Measurements from ENCODE around the gene ALG6. TPM values are rescaled to one million over a fixed set of nuclear protein-coding genes. Genes with fewer than 3 reads are reported as not detected.

ALG6 gene
- 10 to 100 TPM; 21.7 to 23.8 TPM for total RNA-seq

DNA sequence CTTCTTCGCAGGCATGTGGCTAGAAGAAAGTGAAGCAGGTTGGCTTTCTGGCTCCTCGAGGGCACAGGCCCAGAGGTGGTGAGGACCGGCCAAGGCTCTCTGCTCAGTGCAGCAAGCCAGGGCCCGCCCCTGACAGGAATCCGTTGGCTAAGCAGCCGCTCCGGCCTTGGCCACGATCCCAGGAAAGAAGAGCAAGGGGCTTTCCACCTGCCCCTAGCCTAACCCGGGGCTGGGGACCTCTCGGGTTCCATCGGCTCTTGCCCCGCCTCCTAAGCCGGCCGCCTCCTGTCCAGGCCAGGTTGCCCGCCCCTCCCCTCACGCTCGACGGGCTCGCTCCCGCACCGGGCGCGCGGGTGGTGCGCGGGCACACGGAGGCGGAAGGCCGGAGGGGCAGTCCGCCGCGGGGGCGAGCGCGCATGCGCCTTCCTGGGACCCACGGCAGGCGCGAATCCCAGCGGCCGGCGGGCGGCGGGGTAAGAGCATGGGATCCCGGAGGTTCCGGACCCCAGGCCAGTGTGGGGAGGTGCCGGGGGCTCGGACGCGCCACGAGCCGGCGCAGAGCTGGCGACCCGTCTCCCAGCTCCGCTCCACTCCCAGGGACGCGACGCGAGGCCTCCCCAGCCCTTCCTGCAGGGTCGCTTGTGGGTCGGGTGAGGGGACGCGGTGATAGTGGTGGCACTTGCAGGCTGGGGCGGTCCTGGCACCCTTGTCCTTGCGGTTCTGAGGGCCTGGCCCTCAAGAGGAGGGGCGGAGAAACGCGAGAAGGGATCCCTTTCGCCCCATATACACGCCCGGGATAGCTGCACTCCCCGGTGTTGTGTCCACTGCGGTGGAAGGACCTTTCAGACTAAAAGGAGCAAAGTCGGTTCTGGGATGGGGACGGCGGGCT is at the start of gene ALG6:
Gene ALG6, plus strand, starts transcription at position 413 of the 889 bp plus-strand sequence. CDS start 3,351 bp downstream, outside the sequence.
- CTCF ChIA-PET = no interaction called here
- Mint-ChIP-seq H3K4me1 (peaks cover 20% of the 10 kb centered on the region), H3K27me3 (peaks cover 16% of the 10 kb centered on the region), H3K9me3 (no peaks in the 10 kb centered on the region), H3K36me3 (ENCODE audit: low read depth) (peaks cover 16% of the 10 kb centered on the region), H3K4me3 (peak within 1 kb of the TSS; percentile 85), H3K27ac (peak within 1 kb of the TSS; percentile 74)
- peak; percentile 93 for DNase-seq
- POLR2A ChIA-PET = interaction anchor here (1.0 to 1.4 kb wide), 3 partner anchors 41 to 226 kb away, joined by 3 to 9 read pairs (median 5); partner anchors contain the start of genes EFCAB7, ITGB3BP and PGM1

DNA sequence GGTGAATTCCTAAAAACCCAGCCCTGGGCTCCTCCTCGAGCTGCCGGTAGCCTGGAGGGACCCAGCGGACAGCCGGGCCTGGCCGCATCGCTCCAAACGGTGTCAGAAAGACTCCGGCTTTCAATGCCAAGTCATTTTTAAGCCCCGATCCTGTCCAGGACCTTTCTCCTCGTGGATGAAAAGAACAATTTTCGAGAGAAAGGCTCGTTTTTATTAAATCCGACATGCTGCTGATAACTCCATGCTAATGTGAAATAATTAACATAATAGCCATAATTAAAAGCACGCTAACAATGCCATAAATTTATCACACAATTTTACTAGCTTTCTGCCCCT is 49.6 kb upstream of the ALG6 start:
- peak overlapping the region; percentile 61 for H3K4me3 Mint-ChIP-seq
- CTCF ChIA-PET = interaction anchor here (1.1 to 2.5 kb wide), 3 partner anchors 9 to 16 kb away, joined by 4 to 15 read pairs (median 5); no protein-coding TSS in a partner anchor

DNA sequence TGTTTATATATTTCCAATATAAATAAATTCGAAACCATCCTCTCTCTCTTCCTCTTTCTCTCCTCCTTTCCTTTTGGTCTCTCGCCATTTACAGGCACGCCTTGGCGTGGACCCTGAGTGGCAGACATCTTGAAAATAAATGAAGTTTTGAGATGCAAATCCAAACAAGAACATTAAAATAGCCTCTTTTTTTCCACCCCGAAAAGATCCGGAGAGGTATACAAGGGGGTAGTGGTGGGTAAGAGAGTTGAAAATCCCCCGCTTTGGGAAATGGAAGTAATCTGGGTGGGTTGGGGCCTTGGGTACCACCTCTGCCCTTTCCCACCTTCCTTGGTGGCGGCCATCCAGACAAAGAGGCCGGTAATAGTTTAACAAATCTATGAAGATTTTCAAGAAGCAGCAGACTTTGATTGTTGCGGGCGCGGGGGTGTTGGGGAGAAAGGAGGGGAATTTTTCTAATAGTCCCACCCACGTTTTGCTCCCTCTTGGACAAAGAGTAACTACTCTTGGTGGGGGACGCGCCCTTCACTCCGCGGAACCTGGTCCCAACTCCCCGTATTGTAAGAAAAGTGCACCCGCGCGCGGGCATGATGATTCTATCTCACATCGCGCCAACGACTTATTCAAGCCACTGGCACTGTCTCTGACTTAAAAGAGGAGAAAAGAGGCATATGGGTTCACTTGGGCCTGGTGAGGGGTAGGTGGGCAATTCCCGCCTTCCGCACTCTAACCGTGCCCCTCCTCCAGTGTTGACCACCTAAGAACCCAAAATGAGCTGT is 49.0 kb upstream of the ALG6 start:
- Mint-ChIP-seq H3K4me3 (peak overlapping the region; percentile 61), H3K36me3 (ENCODE audit: low read depth) (peaks cover 25% of the 10 kb centered on the region), H3K27ac (peak overlapping the region; percentile 11), H3K4me1 (peaks cover 44% of the 10 kb centered on the region), H3K9me3 (peaks cover 8% of the 10 kb centered on the region), H3K27me3 (peaks cover 69% of the 10 kb centered on the region)
- POLR2A ChIA-PET = interaction anchor here (0.9 to 2.3 kb wide), 2 partner anchors 9 to 11 kb away, joined by 3 to 12 read pairs; no protein-coding TSS in a partner anchor
- CTCF ChIA-PET = interaction anchor here (1.6 to 2.5 kb wide), 3 partner anchors 8 to 16 kb away, joined by 4 to 15 read pairs (median 5); no protein-coding TSS in a partner anchor
- no peak for DNase-seq

More for the DNA sequence above, 49.6 kb upstream of the ALG6 start:
- H3K27me3 Mint-ChIP-seq = peaks cover 68% of the 10 kb centered on the region
- no peak overlapping the region for H3K27ac Mint-ChIP-seq
- H3K36me3 Mint-ChIP-seq (ENCODE audit: low read depth) = peaks cover 25% of the 10 kb centered on the region
- H3K9me3 Mint-ChIP-seq = peaks cover 8% of the 10 kb centered on the region
- H3K4me1 Mint-ChIP-seq = peaks cover 43% of the 10 kb centered on the region
- DNase-seq = no peak
- POLR2A ChIA-PET = interaction anchor here (0.9 kb wide), 1 partner anchor 9 kb away, joined by 3 read pairs; no protein-coding TSS in a partner anchor

DNA sequence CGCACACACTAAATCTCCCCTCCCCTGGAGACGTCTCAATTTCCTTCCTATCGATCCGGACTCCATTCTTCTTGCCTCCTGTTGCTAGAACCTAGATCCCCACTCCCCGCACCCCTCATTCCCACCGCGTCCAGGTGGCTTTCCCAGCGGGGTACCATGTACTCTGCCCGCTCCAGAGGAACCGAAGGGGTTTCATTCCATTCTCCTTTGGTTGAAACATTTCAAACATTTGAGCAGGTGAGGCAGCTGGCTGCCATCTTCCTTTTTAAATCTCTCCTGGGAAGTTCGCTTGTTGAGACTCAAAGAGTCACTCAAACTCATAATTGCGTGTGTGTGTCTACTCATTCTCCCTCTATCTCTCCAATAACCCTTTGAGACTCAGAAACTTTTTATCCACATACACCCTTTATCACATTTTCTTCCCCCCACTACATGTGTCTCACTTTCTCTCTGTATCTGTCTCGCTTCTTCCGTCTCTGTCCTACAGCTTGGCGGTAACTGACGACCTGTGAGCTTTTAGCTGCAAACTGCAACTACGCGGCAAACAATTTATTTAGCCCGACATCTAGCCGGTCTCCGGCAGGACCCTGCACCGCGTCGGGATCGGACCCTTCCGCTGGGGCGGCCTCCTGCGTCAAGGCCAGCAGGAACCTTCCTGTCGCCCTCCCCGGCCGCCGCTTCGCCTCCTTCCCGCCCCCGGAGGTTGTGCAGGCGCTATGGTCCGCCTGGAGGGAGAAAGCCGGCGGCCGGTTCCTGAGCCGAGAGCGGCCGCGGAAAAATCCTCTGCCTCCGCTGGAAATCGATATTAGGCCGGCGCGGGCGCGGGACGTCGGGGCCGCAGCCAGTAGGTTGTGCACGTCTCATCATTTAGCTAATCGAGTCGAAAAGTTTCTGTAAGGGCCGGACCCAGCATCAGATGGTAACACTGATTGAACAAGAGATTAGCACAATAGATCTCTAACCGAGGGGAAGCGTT is 48.1 kb upstream of the ALG6 start:
- H3K4me1 Mint-ChIP-seq = peaks cover 46% of the 10 kb centered on the region
- H3K27ac Mint-ChIP-seq = peak overlapping the region; percentile 40
- H3K36me3 Mint-ChIP-seq (ENCODE audit: low read depth) = peaks cover 25% of the 10 kb centered on the region
- ChIA-PET POLR2A (interaction anchor here (2.3 kb wide), 1 partner anchor 10 kb away, joined by 12 read pairs; no protein-coding TSS in a partner anchor), CTCF (interaction anchor here (0.5 to 1.7 kb wide), 3 partner anchors 8 to 32 kb away, joined by 3 to 12 read pairs (median 4); no protein-coding TSS in a partner anchor)
- H3K4me3 Mint-ChIP-seq = peak overlapping the region; percentile 2
- peaks cover 66% of the 10 kb centered on the region for H3K27me3 Mint-ChIP-seq
- DNase-seq = no peak
- H3K9me3 Mint-ChIP-seq = peaks cover 8% of the 10 kb centered on the region

DNA sequence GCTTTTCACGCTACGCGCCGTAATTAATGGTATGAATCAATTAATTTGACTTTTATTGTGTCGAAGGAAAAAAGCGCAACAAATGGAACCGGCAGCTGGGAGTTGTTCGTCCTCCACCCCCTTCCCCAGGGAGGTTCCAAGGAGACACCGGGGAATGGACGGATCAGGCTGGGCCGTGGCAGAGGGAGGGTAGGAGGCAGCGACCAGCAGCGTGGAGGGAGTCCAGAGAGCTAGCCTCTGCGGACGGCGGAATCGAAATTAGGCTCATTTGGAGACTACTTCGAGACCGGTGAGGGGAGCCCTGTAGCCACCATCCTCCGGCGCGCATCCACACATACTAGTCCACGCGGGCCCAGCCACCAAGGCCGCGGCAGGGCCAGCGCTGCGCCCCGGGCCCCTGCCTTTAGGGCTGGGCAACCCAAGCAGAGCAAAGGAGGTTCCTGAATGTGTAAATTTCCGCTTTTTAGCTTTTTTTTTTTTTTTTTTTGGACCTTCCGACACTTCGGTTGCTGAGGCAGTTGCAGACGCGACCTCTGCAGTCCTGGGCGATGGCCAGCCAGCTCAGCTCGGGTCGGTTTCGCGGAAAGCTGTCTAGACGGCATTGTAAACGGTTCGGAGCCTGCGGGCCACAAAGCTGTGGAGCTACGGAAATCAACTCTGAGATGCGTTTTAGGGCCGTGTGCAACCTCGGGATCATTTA is 47.3 kb upstream of the ALG6 start:
- H3K36me3 Mint-ChIP-seq (ENCODE audit: low read depth) = peaks cover 27% of the 10 kb centered on the region
- no peak for DNase-seq
- ChIA-PET CTCF (interaction anchor here (0.5 to 1.7 kb wide), 3 partner anchors 7 to 31 kb away, joined by 3 to 12 read pairs (median 4); no protein-coding TSS in a partner anchor), POLR2A (interaction anchor here (2.3 kb wide), 1 partner anchor 9 kb away, joined by 12 read pairs; no protein-coding TSS in a partner anchor)
- H3K27me3 Mint-ChIP-seq = peaks cover 70% of the 10 kb centered on the region
- peaks cover 8% of the 10 kb centered on the region for H3K9me3 Mint-ChIP-seq
- peaks cover 52% of the 10 kb centered on the region for H3K4me1 Mint-ChIP-seq
- peak overlapping the region; percentile 40 for H3K27ac Mint-ChIP-seq
- no peak overlapping the region for H3K4me3 Mint-ChIP-seq

DNA sequence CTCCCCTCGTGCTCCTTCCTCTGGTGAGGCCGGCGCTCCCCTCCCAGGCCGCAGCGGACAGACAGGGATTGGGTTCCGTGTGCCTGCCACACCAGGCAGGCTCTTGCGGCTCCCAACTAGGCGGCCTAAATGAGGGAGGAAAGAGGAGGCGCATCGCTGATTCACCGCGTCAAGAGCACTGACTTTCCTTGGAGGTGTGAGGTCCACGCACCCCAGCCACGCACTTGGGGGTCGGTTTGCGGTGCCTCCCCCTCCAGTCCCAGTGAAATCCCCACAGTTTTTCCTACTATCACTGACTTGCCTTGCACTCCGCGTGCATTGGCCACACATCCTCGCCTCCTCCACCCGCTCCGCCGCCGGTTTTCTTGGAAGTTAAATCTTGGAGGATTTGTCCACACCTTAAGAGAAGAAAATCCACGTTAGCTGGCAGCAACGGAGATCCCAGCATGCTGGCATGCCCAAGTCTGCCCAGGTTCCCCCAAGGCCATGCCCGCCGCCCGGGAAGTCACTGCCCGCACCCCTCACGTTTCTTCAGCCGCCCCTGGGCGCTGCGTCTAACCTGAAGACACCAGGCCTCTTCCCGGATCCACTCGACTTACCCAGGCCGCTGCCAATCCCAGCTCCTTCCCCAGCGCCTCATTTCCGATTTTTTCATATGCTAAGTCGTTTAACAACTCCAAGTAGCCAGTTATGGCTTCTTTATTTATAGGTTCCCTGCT is 46.2 kb upstream of the ALG6 start:
- Mint-ChIP-seq H3K4me1 (peaks cover 51% of the 10 kb centered on the region), H3K9me3 (peaks cover 8% of the 10 kb centered on the region), H3K36me3 (ENCODE audit: low read depth) (peaks cover 29% of the 10 kb centered on the region), H3K4me3 (peak overlapping the region; percentile 73), H3K27ac (peak overlapping the region; percentile 55), H3K27me3 (peaks cover 70% of the 10 kb centered on the region)
- ChIA-PET POLR2A (no interaction called here), CTCF (no interaction called here)
- DNase-seq = no peak

DNA sequence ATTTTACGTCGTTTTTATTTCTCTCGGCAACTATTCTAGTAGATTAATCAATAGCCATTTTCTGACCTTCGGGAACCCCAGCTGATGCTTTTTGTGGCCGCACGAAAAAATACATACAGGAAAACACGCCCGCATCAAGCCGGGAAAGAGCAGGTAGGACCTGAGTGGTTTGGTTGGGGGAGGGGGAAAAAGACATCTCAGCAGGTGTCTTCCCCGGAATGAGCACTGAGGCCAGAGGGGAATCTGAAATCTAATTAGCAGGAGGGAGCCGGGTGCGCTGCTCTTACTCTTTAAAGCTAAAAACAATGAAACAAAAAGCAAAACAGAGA is 45.7 kb upstream of the ALG6 start:
- peaks cover 31% of the 10 kb centered on the region for H3K36me3 Mint-ChIP-seq (ENCODE audit: low read depth)
- peak overlapping the region; percentile 73 for H3K4me3 Mint-ChIP-seq
- H3K9me3 Mint-ChIP-seq = peaks cover 8% of the 10 kb centered on the region
- DNase-seq = no peak
- ChIA-PET CTCF (no interaction called here), POLR2A (no interaction called here)
- H3K27ac Mint-ChIP-seq = peak overlapping the region; percentile 55
- peaks cover 54% of the 10 kb centered on the region for H3K4me1 Mint-ChIP-seq
- H3K27me3 Mint-ChIP-seq = peaks cover 71% of the 10 kb centered on the region

DNA sequence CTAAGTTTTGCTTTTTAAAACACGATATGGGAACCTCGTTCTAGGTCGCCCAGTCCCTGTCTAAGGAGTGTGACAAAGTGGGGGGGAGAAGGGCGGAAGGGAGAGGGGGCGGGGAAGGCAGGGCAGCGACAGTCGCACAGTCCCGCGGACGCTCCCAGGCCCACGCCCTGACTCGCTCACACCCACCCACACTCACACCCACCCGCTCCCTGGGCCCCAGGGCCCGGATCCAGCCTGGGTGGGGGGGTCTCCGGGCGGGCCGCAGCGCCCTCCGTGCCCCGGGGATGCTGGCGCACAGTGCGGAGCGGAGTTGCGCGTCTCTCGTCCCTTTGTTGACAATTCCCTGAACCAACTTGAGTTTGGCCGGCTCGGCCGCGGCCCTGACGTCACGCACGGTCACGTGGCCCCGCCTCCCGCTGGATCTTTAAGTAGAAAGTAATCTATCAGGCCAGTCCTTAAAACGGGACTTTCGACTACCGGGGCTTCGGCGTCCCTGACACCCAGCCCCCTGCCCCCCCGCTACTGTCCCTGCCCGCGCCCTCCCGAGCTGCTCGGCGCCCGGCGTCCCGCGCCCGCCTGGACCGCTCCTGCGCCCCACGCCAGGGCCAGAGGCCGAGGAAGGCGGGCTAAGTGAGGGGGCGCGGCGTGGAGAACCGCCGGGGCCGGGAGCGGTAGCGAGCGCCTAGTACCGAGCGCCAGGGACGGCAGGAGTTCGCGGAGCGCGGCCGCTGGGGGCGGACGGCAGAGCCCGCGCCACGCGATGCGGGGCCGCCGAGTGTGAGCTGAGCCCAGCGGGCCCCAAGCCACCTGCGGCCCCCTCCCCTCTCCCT is 45.1 kb upstream of the ALG6 start, which contains the start of gene FOXD3:
Gene FOXD3, plus strand, starts transcription at position 454 of the 830 bp plus-strand sequence. CDS start 492 bp downstream, outside the sequence.
- Mint-ChIP-seq H3K27ac (peak within 1 kb of the TSS; percentile 62), H3K36me3 (ENCODE audit: low read depth) (peaks cover 31% of the 10 kb centered on the region), H3K4me1 (peaks cover 56% of the 10 kb centered on the region), H3K4me3 (peak within 1 kb of the TSS; percentile 73), H3K9me3 (peaks cover 8% of the 10 kb centered on the region), H3K27me3 (peaks cover 77% of the 10 kb centered on the region)
- DNase-seq = no peak
- POLR2A ChIA-PET = no interaction called here
- CTCF ChIA-PET = interaction anchor here (0.6 kb wide), 1 partner anchor 123 kb away, joined by 3 read pairs; no protein-coding TSS in a partner anchor

DNA sequence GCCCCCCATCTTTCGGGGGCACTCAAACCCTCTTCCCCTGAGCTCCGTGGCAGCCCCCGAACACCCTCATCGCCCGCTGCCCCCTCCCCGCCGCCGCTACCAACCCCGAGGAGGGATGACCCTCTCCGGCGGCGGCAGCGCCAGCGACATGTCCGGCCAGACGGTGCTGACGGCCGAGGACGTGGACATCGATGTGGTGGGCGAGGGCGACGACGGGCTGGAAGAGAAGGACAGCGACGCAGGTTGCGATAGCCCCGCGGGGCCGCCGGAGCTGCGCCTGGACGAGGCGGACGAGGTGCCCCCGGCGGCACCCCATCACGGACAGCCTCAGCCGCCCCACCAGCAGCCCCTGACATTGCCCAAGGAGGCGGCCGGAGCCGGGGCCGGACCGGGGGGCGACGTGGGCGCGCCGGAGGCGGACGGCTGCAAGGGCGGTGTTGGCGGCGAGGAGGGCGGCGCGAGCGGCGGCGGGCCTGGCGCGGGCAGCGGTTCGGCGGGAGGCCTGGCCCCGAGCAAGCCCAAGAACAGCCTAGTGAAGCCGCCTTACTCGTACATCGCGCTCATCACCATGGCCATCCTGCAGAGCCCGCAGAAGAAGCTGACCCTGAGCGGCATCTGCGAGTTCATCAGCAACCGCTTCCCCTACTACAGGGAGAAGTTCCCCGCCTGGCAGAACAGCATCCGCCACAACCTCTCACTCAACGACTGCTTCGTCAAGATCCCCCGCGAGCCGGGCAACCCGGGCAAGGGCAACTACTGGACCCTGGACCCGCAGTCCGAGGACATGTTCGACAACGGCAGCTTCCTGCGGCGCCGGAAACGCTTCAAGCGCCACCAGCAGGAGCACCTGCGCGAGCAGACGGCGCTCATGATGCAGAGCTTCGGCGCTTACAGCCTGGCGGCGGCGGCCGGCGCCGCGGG is 44.2 kb upstream of the ALG6 start:
- DNase-seq = peak; percentile 51
- peaks cover 55% of the 10 kb centered on the region for H3K4me1 Mint-ChIP-seq
- peak overlapping the region; percentile 29 for H3K27ac Mint-ChIP-seq
- H3K4me3 Mint-ChIP-seq = peak overlapping the region; percentile 68
- H3K27me3 Mint-ChIP-seq = peaks cover 78% of the 10 kb centered on the region
- ChIA-PET CTCF (interaction anchor here (0.7 kb wide), 1 partner anchor 118 kb away, joined by 3 read pairs; no protein-coding TSS in a partner anchor), POLR2A (interaction anchor here (1.3 kb wide), 1 partner anchor 113 kb away, joined by 3 read pairs; no protein-coding TSS in a partner anchor)
- H3K9me3 Mint-ChIP-seq = peaks cover 8% of the 10 kb centered on the region
- peaks cover 31% of the 10 kb centered on the region for H3K36me3 Mint-ChIP-seq (ENCODE audit: low read depth)

Data from activated CD4-positive, alpha-beta memory T cell treated with anti-CD3 and anti-CD28 coated beads, Interleukin-2, amount 10 ng/mL, durations not matched to agents 7 days and 5 days (primary cell).